ENCODE results near the gene OXCT1.

Gene OXCT1

DNA sequence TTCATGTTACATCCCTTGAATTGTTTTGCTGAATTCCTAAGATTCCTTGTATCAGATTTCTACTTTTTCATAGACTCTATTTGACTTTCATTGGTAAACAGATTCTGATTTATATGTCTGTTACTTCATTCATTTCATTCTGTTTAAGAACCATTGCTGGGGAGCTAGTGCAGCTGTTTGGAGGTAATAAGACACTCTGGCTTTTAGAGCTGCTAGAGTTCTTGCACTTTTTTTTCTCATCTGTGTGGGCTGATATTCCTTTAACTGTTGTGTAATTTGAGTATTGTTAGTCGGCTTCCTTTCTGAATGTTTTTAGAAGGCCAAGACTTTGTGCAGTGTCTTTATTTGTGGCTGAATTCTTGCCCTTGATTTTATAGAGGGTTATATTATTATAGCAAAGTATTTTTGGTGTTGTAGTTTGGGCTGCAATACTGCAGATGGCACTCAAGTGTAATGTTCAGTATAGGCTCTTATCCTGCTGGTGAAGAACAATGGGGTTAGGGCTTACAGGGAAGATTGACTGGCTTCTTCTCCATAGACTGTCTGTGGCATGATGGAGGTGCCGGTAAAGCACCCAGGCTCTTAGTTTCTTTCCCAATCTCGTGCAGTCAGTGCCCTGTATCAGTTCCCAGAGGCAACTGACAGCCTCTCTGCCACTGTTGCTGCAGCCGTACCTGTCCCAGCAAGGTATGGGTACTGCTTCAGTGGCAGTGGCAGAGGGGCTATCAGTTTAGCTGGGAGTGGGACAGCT is 162.2 kb downstream of the OXCT1 start:
- DNase-seq: no peak

DNA sequence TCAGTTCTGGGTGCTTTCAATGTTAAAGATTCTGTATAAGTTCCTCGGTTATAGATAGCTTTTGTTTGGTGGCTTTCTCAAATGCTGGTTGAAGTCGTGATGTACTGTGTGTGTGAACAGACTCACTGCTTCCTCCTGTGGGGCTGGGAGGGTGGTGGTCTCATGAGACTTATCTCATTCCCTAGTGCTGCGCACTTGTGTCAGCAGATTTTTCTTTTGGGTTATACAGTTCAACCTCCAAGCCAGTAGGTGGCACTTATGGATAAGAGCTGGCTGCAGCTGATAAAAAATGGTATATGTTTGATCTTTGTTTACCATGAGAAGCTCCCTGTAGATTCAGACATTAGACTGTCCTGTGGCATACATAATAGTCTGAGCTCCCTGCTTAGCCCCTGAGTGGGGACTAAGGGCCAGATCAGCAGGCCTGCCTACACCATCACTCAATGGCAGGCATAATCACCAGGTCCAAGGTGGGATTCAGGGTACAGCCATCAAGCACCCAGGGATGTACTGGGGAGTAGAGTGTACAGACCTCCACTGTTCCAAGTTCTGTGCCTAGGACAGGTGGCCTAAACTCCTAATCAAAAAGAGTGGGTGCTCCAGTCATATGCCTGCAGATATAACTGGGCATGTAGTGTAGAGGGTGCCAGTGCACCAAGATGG is 174.2 kb downstream of the OXCT1 start:
- no peak for DNase-seq

GRCh38 chr5:41686767-41687166 is 183.5 kb downstream of the OXCT1 start:
- no peak for DNase-seq

- no peak for DNase-seq
These were observed 184.0 kb downstream of the OXCT1 start for GRCh38 chr5:41686191-41686590.

DNA sequence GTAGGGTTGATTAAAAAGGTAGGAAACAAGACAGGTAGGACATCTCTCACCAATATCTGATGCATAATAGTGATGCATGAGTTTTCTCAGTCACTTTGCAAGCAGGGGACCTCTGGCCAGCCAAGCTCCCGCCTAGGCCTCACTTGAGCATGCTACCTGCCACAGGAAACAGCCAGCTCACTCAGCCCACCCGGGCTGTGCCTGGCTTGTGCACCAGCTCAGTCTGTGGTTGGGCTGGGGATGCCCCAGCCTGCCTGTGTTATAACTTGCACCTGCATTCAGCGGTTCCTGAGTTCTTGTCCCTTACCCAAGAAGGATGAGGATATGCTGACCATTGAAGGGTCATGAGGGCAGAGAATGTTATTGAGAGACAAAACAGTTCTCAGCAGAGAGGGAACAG is 187.0 kb downstream of the OXCT1 start:
- no peak for DNase-seq

- no peak for DNase-seq
These were observed 187.6 kb downstream of the OXCT1 start for GRCh38 chr5:41682641-41683040.

DNA sequence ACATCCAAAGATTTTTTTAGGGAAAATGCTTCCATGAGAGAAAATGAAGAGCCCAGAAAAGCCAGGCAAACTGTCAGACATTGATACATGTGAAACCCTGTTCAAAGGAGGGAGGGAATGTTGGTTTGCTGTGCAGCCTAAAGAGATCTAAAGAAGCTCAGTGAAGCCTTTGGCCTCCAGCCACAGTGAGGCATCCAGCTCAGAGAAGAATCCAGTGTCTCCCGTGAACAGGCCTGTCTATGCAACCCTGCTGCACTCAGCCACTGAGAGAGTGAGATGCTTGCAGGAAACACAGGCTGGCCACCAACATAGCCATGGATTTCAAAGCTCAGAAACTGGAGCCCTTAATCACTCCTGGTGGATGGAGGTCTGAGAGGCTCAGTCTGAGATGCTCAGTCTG is 188.4 kb downstream of the OXCT1 start:
- DNase-seq: no peak

Data from stimulated activated CD4-positive, alpha-beta T cell treated with anti-CD3 and anti-CD28 coated beads, Interleukin-1b, Interleukin-23, amount 100 ng/mL, for 48 hours (primary cell).